H1 (cell line): ENCODE data around the gene TWIST2. TPM values are rescaled to one million over a fixed set of nuclear protein-coding genes. Genes with fewer than 3 reads are reported as not detected.

Source experiments
- CTCF ChIA-PET: fragments of 300-600 bp; sonication (Branson Sonifier 250); formaldehyde crosslinking; loops from one replicate; lab custom pipeline; 2021; ENCODE audit not compliant: partially characterized antibody; lab: Charles Lee
- POLR2A ChIA-PET: fragments of 300-600 bp; sonication (Branson Sonifier 250); formaldehyde crosslinking; loops from one replicate; lab custom pipeline; 2021; ENCODE audit warnings: inconsistent platforms; ENCODE audit not compliant: partially characterized antibody; lab: Charles Lee
- DNase-seq, 2 experiments: peaks; one replicate each; pipeline versions ENCODE4 v3.0.0 to v3.0.0-alpha.2; 2010 to 2022; ENCODE audit warnings: low spot score in 2 of 2, low read depth in 1 of 2, mixed read lengths in 1 of 2
- FAIRE-seq: peaks from 2 replicates; lab custom pipeline; 2011; peaks lifted over from hg19 to GRCh38; lab: Jason Lieb, UNC
- H2AFZ ChIP-seq: 2 replicates; pipeline ENCODE4 v1.8.1; 2012; ENCODE audit warnings: low read length, inconsistent platforms
- H2AK5ac ChIP-seq: 2 replicates; pipeline ENCODE4 v1.6.1; 2013; ENCODE audit warnings: low read depth, low read length
- H2BK120ac ChIP-seq: replicated peaks from 2 replicates; pipeline ENCODE3; 2013; ENCODE audit warnings: low read depth, low read length, inconsistent platforms
- H2BK12ac ChIP-seq: 2 replicates; pipeline ENCODE4 v1.6.1; 2013; ENCODE audit warnings: low read depth, low read length
- H2BK15ac ChIP-seq: 2 replicates; pipeline ENCODE4 v1.6.1; 2013; ENCODE audit warnings: low read length
- H2BK20ac ChIP-seq: 2 replicates; pipeline ENCODE4 v1.6.1; 2013; ENCODE audit warnings: low read length
- H2BK5ac ChIP-seq: 2 replicates; pipeline ENCODE4 v1.6.1; 2013; ENCODE audit warnings: low read depth, low read length
- H3K14ac ChIP-seq: 2 replicates; pipeline ENCODE4 v1.6.1; 2013; ENCODE audit warnings: inconsistent platforms; ENCODE audit not compliant: insufficient read length
- H3K18ac ChIP-seq: 2 replicates; pipeline ENCODE4 v1.6.1; 2013; ENCODE audit warnings: low read length; ENCODE audit errors: extremely low read depth
- H3K23ac ChIP-seq: 2 replicates; pipeline ENCODE4 v1.6.1; 2013; ENCODE audit warnings: inconsistent platforms; ENCODE audit not compliant: insufficient read length
- H3K23me2 ChIP-seq: 2 replicates; pipeline ENCODE4 v1.6.1; 2013; ENCODE audit warnings: low read depth, low read length
- H3K27ac ChIP-seq: 2 replicates; pipeline ENCODE4 v1.6.1; 2011; ENCODE audit warnings: low read depth, low read length, inconsistent platforms
- H3K27me3 ChIP-seq, 4 experiments: replicated peaks in 1 of 4; 1 replicate in 1 of 4; 2 replicates in 3 of 4; pipeline versions ENCODE4 v1.6.1 to v1.8.1; 2011 to 2013; ENCODE audit warnings: low read length in 3 of 4, mild to moderate bottlenecking in 3 of 4, inconsistent platforms in 2 of 4, mixed read lengths in 2 of 4, moderate library complexity in 1 of 4; ENCODE audit not compliant: control insufficient read depth in 3 of 4, insufficient read depth in 3 of 4; ENCODE audit errors: extremely low read depth in 1 of 4
- H3K36me3 ChIP-seq, 4 experiments: 2 replicates each; pipeline versions ENCODE4 v1.6.1 to v1.8.1; 2011 to 2013; ENCODE audit warnings: mild to moderate bottlenecking in 4 of 4, low read length in 3 of 4, moderate library complexity in 2 of 4, control low read depth in 1 of 4, inconsistent platforms in 1 of 4; ENCODE audit not compliant: insufficient read depth in 4 of 4, control insufficient read depth in 2 of 4
- H3K4ac ChIP-seq: replicated peaks from 2 replicates; pipeline ENCODE3; 2013; ENCODE audit warnings: low read length, low read depth, mixed read lengths, inconsistent platforms; ENCODE audit not compliant: insufficient read length
- H3K4me1 ChIP-seq, 4 experiments: replicated peaks in 1 of 4; 1 replicate in 1 of 4; 2 replicates in 3 of 4; pipeline versions ENCODE4 v1.6.1 to v1.8.1; 2011 to 2013; ENCODE audit warnings: low read length in 3 of 4, inconsistent platforms in 2 of 4, mixed read lengths in 1 of 4; ENCODE audit not compliant: insufficient read depth in 4 of 4, control insufficient read depth in 3 of 4
- H3K4me2 ChIP-seq, 2 experiments: 2 replicates each; pipeline versions ENCODE4 v1.6.1 to v1.8.1; 2011 to 2013; ENCODE audit warnings: low read depth in 2 of 2, low read length in 2 of 2, control low read depth in 1 of 2, inconsistent platforms in 1 of 2, mild to moderate bottlenecking in 1 of 2; ENCODE audit not compliant: insufficient read depth in 1 of 2
- H3K4me3 ChIP-seq, 4 experiments: fragments of 200-600, 300-600 bp in 1 of 4; sonication (generic), shearing (Covaris generic), sonication (Bioruptor Twin) in 1 of 4; 2 replicates each; pipeline versions ENCODE4 v1.5.1 to v1.8.1; 2011 to 2016; ENCODE audit warnings: low read length in 4 of 4, low read depth in 3 of 4, control low read depth in 2 of 4, inconsistent platforms in 2 of 4, mild to moderate bottlenecking in 2 of 4, mixed read lengths in 1 of 4, moderate library complexity in 1 of 4; ENCODE audit not compliant: insufficient read depth in 2 of 4; ENCODE audit errors: extremely low read depth in 1 of 4
- H3K56ac ChIP-seq: replicated peaks from 2 replicates; pipeline ENCODE3; 2013; ENCODE audit warnings: low read depth, mild to moderate bottlenecking, mixed read lengths, low read length, inconsistent platforms; ENCODE audit not compliant: insufficient read length
- H3K79me1 ChIP-seq: 2 replicates; pipeline ENCODE4 v1.6.1; 2013; ENCODE audit warnings: low read depth, low read length, control low read depth
- H3K79me2 ChIP-seq, 2 experiments: 2 replicates each; pipeline versions ENCODE4 v1.6.1 to v1.8.1; 2012 to 2013; ENCODE audit warnings: low read length in 2 of 2, mild to moderate bottlenecking in 2 of 2, inconsistent platforms in 1 of 2; ENCODE audit not compliant: insufficient read depth in 2 of 2, control insufficient read depth in 1 of 2
- H3K9ac ChIP-seq, 4 experiments: replicated peaks in 1 of 4; 1 replicate in 1 of 4; 2 replicates in 3 of 4; pipeline versions ENCODE4 v1.6.1 to v1.8.1; 2011 to 2013; ENCODE audit warnings: low read depth in 3 of 4, low read length in 3 of 4, control low read depth in 2 of 4, mild to moderate bottlenecking in 2 of 4, moderate library complexity in 2 of 4, inconsistent platforms in 1 of 4; ENCODE audit errors: extremely low read depth in 1 of 4
- H3K9me3 ChIP-seq, 2 experiments: 2 replicates each; pipeline versions ENCODE4 v1.6.1 to v1.8.1; 2012 to 2013; ENCODE audit warnings: mild to moderate bottlenecking in 2 of 2, moderate library complexity in 2 of 2, control low read depth in 1 of 2, inconsistent platforms in 1 of 2, low read depth in 1 of 2, low read length in 1 of 2, mixed read lengths in 1 of 2; ENCODE audit not compliant: insufficient read depth in 2 of 2
- H4K20me1 ChIP-seq, 2 experiments: replicated peaks in 1 of 2; 2 replicates each; pipeline versions ENCODE3 to v1.8.1; 2011 to 2013; ENCODE audit warnings: inconsistent platforms in 2 of 2, low read length in 2 of 2, mild to moderate bottlenecking in 1 of 2; ENCODE audit not compliant: insufficient read depth in 2 of 2, control insufficient read depth in 1 of 2
- H4K5ac ChIP-seq: 2 replicates; pipeline ENCODE4 v1.6.1; 2013; ENCODE audit warnings: low read length, low read depth, mixed read lengths, inconsistent platforms; ENCODE audit not compliant: insufficient read length
- H4K8ac ChIP-seq: 2 replicates; pipeline ENCODE4 v1.8.0; 2013; ENCODE audit warnings: mild to moderate bottlenecking, moderate library complexity, low read length, inconsistent platforms; ENCODE audit not compliant: insufficient read depth; ENCODE audit errors: extremely low read depth
- H4K91ac ChIP-seq: replicated peaks from 2 replicates; pipeline ENCODE3; 2013; ENCODE audit warnings: low read length, mixed read lengths, inconsistent platforms; ENCODE audit not compliant: insufficient read length
- BACH1 ChIP-seq: IDR thresholded peaks from 2 replicates; pipeline ENCODE4 v1.6.1; 2012; ENCODE audit warnings: low read length, improper control_type of control experiment
- CBX8 ChIP-seq: fragments of 300-800, 300-1000 bp; sonication (generic); IDR thresholded peaks from 2 replicates; pipeline ENCODE4 v1.7.1; 2016; ENCODE audit warnings: low read depth, low read length, borderline replicate concordance
- CREB1 ChIP-seq: IDR thresholded peaks from 2 replicates; pipeline ENCODE4 v1.6.1; 2012; ENCODE audit warnings: inconsistent platforms
- HDAC2 ChIP-seq, 2 experiments: fragments of 300-600 bp in 1 of 2; sonication (generic) in 1 of 2; IDR thresholded peaks; 2 replicates each; pipeline ENCODE4 v1.6.1; 2011 to 2012; ENCODE audit warnings: low read depth in 2 of 2, low read length in 2 of 2, mild to moderate bottlenecking in 2 of 2, moderate library complexity in 2 of 2, borderline replicate concordance in 1 of 2, inconsistent platforms in 1 of 2
- HDAC6 ChIP-seq: IDR thresholded peaks from one replicate; pipeline ENCODE4 v1.7.1; 2012; ENCODE audit warnings: low read depth, mild to moderate bottlenecking, inconsistent platforms, low read length, moderate library complexity
- MAFK ChIP-seq: IDR thresholded peaks from 2 replicates; pipeline ENCODE4 v1.6.1; 2012; ENCODE audit warnings: low read depth, mild to moderate bottlenecking, improper control_type of control experiment, low read length
- NRF1 ChIP-seq: IDR thresholded peaks from 2 replicates; pipeline ENCODE4 v1.6.1; 2011; ENCODE audit warnings: mild to moderate bottlenecking, low read depth, low read length, improper control_type of control experiment
- POU5F1 ChIP-seq: IDR thresholded peaks from 2 replicates; pipeline ENCODE4 v1.6.1; 2011; ENCODE audit warnings: low read depth, mild to moderate bottlenecking, low read length, moderate library complexity
- SP2 ChIP-seq: IDR thresholded peaks from 2 replicates; pipeline ENCODE4 v1.6.1; 2012; ENCODE audit warnings: mild to moderate bottlenecking, low read length, inconsistent platforms
- TAF7 ChIP-seq: optimal IDR thresholded peaks from 2 replicates; pipeline ENCODE3; 2011; ENCODE audit warnings: low read depth, mild to moderate bottlenecking, inconsistent platforms, low read length, moderate library complexity, borderline replicate concordance
- TCF12 ChIP-seq: IDR thresholded peaks from 2 replicates; pipeline ENCODE4 v1.6.1; 2011; ENCODE audit warnings: low read depth, mild to moderate bottlenecking, low read length
- WGBS, 2 experiments: shearing (Covaris generic) in 1 of 2; methylation state at CpG; one replicate each; pipeline versions ENCODE4 v1.1.6 to v1.1.7; 2013 to 2015; ENCODE audit warnings: low lambda C conversion rate in 2 of 2, mixed read lengths in 2 of 2, inconsistent platforms in 1 of 2, low coverage in 1 of 2, missing lambda C conversion rate in 1 of 2; ENCODE audit not compliant: insufficient replicate concordance in 2 of 2, insufficient coverage in 1 of 2, insufficient read length in 1 of 2; ENCODE audit errors: extremely low coverage in 1 of 2, missing lambda C conversion rate in 1 of 2; 5-methylcytosine and 5-hydroxymethylcytosine counted together
- polyA plus RNA-seq, 7 experiments: library from polyadenylated mRNA; depleted of rRNA in 3 of 7; stranded (reverse) in 5 of 7; unstranded in 2 of 7; fragments of >200 nt in 5 of 7; fragments of 200-250 nt in 2 of 7; gene quantifications; 1 replicate in 5 of 7; 2 replicates in 1 of 7; 4 replicates in 1 of 7; pipeline versions ENCODE4 v1.2.1 to v1.2.3, GENCODE V29; 2011 to 2013; ENCODE audit warnings: missing spikeins in 2 of 7, mixed read lengths in 2 of 7
- total RNA-seq: library from RNA; stranded (reverse); fragmentation: NEBNext Ultra II Directional; extraction: Animal tissue kit (Norgen Biotek cat#: 25700); gene quantifications from 2 replicates; pipeline ENCODE4 v1.2.1, GENCODE V29; 2021
- TF ChIP-seq, protein P1 (sequence below): IDR thresholded peaks from 2 replicates; pipeline ENCODE4 v1.6.1; 2011; ENCODE audit warnings: low read length, improper control_type of control experiment
- TF ChIP-seq, protein P2 (sequence below): IDR thresholded peaks from 2 replicates; pipeline ENCODE4 v1.6.1; 2012; ENCODE audit warnings: inconsistent platforms

The TWIST2 gene
- total and polyA plus RNA-seq, 2 of the 8 experiments (the other 6 are each of a cell fraction or from before 2014, with no cell fraction given) = 2.6 to 4.3 TPM

DNA sequence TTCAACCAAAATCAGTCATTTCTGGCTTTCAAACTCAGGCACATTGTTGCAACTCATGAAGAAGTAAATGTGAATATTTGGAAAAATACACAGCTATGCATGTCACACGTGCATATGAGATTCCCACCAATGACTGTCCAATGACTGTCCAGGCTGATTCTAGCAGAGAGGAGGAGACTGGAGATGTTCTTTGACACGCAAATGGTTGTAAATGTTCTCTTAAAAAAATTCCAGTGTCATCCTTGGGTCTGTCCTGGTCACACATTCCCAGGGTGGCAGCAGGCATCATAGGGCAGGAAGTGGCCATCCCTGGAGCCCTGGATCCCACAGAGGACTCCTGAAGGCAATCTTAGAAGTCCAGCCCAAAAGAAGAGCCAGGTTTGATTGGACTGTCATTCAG is 40.9 kb downstream of the TWIST2 start:
- Histone ChIP-seq H3K14ac (no peak overlapping the region), H3K27me3 (no peaks in the 10 kb centered on the region), H3K56ac (no peak overlapping the region), H2BK5ac (no peak overlapping the region), H3K27ac (no peak overlapping the region), H4K20me1 (no peaks in the 10 kb centered on the region), H2BK20ac (no peak overlapping the region), H2AFZ (no peak overlapping the region), H4K91ac (no peak overlapping the region), H3K18ac (no peak overlapping the region), H4K5ac (no peak overlapping the region), H2BK12ac (no peak overlapping the region), H2BK15ac (no peak overlapping the region), H3K4me3 (no peak overlapping the region), H4K8ac (no peak overlapping the region), H3K4me2 (no peak overlapping the region), H3K9ac (no peak overlapping the region), H3K36me3 (no peaks in the 10 kb centered on the region), H2AK5ac (no peak overlapping the region), H3K23me2 (no peaks in the 10 kb centered on the region), H3K79me2 (no peaks in the 10 kb centered on the region), H2BK120ac (no peak overlapping the region), H3K4ac (no peak overlapping the region), H3K4me1 (no peaks in the 10 kb centered on the region), H3K23ac (no peak overlapping the region), H3K9me3 (no peaks in the 10 kb centered on the region), H3K79me1 (no peaks in the 10 kb centered on the region)
- ChIA-PET CTCF (interaction anchor here (1.1 kb wide), 1 partner anchor 11 kb away, joined by 3 read pairs; no protein-coding TSS in a partner anchor), POLR2A (no interaction called here)
- DNase-seq (no peak), FAIRE-seq (no peak)
- 84% methylated on average over 2 of the region's 2 CpGs; no CpG with 5 or more reads in 1 of the 2 experiments for WGBS, 2 experiments
- TF ChIP-seq SP2 (no peak), NRF1 (no peak), HDAC6 (no peak), MAFK (no peak), CREB1 (no peak), HDAC2 (IDR thresholded peaks at IDR 0.05; ENCODE audit: borderline replicate concordance in 1 of 2, low read depth in 2 of 2, low read length in 2 of 2) (no peak), TAF7 (no peak), BACH1 (no peak), CBX8 (no peak), POU5F1 (no peak), TCF12 (no peak)
- TF ChIP-seq, protein P1, sequence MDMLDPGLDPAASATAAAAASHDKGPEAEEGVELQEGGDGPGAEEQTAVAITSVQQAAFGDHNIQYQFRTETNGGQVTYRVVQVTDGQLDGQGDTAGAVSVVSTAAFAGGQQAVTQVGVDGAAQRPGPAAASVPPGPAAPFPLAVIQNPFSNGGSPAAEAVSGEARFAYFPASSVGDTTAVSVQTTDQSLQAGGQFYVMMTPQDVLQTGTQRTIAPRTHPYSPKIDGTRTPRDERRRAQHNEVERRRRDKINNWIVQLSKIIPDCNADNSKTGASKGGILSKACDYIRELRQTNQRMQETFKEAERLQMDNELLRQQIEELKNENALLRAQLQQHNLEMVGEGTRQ = no peak
- TF ChIP-seq, protein P2, sequence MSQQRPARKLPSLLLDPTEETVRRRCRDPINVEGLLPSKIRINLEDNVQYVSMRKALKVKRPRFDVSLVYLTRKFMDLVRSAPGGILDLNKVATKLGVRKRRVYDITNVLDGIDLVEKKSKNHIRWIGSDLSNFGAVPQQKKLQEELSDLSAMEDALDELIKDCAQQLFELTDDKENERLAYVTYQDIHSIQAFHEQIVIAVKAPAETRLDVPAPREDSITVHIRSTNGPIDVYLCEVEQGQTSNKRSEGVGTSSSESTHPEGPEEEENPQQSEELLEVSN = no peak
